ENCODE results near the gene SPOCD1.
"Not testable (repeated sequence)": the region's sequence is repeated elsewhere in the genome, so short reads cannot be mapped to it uniquely, and the experiment has no call there.

Gene SPOCD1

DNA sequence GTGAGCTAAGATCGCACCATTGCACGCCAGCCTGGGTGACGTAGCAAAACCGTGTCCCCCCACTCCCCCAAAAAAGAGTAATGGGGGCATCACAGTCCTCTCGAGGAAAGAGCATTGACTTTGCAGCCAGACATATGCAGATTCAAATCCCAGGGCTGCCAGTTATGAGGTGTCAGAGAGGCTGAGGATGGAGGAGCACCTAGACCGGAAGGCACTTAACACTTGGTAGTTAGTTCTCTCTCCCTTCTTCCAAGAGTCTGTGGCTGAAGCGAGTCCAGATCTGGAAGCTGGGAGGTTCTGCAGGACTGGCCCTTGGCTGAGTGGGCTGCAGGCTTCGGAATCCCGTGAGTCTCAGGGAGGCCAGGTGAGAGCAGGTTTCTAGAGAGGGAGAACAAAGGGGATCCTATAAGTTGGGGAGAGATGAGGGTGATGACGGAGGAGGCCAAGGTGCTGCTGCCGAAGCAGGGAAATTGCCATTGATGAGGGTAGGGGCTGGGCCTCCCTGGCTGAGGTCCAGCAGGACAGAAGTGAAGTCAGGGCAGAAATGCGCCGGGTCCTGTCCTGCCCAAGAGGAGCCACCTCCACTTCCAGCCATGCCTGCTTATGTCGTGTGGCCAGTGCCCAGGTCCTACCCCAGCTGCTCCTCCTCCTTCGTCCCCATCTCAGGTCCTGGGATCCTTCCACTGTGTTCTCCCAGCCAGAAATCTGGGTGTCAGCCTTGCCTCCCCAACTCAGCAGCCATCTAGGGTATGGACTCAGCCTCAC lies 13.3 kb upstream of the SPOCD1 start:
- DNase-seq (ENCODE audit: low read depth) = no peak

DNA sequence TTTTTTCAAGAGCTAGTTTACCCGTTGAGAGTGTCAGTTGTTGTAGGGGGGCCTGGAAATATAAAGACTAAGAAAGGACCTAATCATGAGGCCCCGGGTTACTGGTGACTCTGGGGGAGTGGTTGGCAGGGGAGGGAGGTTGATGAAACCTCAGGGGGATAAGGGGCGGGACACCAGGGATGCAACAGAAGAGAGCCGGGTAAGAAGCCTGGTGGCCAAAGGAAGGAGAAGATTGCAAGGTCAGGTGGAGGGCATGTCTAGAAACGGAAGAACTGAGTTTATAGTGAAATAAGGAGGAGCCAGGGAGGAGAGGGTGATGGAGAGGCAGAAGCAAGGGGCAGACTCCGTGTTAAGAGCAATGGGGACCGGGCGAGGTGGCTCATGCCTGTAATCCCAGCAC lies 12.5 kb upstream of the SPOCD1 start:
- no peak for DNase-seq (ENCODE audit: low read depth)

DNA sequence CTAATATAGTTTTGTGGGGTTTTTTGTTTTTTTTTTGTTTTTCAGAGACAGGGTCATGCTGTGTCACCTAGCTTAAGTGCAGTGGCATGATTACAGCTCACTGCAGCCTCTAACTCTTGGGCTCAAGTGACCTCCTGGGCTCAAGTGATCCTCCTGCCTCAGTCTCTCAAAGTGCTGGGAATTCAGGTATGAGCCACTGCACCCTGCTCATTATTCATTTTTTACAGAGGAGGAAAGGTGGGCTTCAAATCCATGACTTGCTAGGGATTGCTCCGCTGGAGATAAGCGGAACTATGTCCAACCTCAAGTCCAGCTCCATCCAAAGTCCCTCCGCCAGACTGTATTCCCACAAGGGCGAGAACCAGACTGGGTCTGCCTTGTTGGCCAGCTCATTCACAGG lies 8.0 kb upstream of the SPOCD1 start:
- no peak for DNase-seq (ENCODE audit: low read depth)

DNA sequence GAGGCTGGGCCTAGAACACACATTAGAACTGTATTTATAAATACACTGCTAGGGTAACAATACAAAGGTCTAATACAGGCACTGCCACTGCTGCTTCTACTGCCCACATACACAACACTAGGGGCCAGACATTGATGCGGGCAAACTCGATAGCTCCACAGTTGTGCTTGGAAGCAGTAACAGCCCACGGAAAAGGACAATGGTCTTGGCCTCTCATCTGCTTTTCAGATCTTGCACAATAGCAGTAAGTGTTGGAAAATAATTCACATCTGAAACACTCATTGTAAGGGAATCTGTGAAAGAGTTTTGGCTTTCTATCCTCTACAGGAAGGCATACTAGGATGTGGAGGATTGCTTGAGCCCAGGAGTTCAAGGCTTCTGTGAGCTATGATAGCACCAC lies 6.9 kb upstream of the SPOCD1 start:
- DNase-seq (ENCODE audit: low read depth) = peak; percentile 70

DNA sequence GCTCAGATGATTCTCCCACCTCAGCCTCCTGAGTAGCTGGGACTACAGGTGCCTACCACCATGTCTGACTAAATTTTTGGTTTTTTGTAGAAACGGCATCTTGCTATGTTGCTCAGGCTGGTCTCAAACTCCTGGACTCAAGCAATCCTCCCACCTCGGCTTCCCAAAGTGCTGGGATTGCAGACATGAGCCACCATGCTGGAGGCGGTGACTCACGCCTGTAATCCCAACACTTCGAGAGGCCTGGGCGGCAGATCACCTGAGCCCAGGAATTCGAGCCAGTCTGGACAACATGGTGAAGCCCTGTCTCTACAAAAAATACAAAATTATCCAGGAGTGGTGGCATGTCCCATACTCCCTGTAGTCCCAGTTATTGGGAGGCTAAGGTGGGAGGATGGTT lies 4.4 kb upstream of the SPOCD1 start:
- not testable (repeated sequence) for DNase-seq (ENCODE audit: low read depth)

DNA sequence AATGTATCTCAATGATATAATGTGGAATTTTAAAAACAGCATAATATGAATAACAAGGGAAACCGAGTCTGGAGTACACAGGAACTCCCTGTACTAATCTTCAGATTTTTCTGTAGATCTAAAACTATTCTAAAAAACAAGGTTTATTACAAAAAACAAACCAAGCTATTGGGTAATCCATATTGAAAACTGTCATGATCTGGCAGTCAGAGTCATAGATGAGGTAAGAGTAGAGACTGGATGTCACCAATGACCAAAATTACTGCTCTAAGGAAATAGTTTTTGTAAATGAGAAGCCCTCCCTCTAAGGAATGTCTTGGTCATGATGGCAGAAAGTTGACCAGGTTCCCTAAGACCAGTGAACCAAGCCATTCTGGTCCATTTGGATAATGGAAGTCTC lies 2.4 kb upstream of the SPOCD1 start:
- no peak for DNase-seq (ENCODE audit: low read depth)

DNA sequence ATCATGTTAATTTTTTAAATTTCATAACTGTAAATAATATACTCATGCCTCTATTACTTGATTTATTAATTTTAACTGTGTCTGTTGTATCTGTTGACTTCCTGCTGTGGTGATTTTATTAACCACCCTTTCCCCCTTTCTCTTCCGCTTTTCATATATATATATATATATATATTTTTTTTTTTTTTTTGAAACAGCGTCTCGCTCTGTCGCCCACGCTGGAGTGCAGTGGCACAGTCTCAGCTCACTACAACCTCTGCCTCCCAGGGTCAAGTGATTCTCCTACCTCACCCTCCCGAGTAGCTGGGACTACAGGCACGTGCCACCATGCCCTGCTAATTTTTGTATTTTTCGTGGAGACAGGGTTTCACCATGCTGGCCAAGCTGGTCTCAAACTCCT lies 1.1 kb upstream of the SPOCD1 start:
- not testable (repeated sequence) for DNase-seq (ENCODE audit: low read depth)

DNA sequence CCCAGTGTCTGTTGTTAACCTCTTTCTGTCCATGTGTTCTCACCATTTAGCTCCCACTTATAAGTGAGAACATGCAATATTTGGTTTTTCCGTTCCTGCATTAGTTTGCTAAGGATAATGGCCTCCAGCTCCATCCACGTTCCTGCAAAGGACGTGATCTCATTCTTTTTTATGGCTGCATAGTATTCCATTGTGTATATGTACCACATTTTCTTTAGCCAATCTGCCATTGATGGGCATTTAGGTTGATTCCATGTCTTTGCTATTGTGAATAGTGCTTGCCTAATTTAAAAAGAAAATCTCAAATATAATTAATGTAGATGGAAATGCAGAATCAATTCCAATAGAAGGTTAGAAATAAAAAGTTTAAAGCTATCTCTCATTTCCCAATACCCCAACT lies 679 bp upstream of the SPOCD1 start:
- DNase-seq (ENCODE audit: low read depth) = not testable (repeated sequence)

DNA sequence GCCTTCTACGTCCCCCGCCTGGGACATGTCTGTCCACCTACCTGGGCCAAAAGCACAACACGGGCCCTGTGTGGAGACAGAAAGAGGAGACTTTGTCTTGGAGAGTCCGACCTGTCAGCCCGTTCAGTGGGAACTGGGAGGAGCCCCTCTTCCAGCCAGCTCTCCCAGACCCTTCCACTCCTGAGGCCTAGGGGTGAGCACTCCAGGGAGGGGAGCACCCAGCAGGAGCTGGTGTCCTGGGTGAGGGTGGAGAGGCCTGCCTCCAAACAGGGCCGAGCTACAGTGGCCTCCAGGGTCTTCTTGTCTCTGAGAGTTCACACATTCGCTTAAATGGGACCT lies 546 bp downstream of the SPOCD1 start:
- DNase-seq (ENCODE audit: low read depth) = no peak

DNA sequence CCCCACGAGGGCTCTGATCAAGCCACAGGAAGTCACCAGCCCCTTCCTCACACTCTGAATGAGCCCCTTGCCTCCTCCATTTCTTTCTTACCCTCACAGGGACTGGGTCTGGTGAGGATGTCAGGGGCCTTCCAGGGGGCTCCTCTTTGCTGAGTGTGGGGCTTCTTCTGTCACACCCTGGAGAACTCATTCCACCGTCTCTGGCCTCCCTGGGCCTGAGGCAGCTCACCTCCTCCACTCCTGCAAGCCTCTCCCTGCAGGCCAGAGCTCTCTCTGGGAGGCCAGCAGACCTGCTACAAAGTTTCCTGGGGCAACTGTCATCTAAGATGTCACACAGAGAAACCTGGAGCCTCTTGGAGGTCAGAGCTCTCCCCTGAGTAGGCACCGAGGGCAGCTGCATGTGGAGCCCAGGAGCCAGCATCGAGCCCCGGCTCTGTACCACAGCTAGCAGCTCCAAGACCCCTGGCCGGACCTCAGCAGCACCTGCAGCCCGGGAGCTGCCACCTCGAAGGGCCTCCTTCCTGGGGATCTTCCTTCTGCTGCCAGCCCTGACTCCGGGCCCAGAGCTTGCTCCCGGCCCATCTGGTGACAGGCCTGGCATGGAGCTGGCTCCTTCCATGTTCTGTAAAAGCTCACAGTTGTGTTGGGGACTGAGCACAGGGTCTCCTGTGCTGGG lies 1.1 kb downstream of the SPOCD1 start:
- DNase-seq (ENCODE audit: low read depth) = no peak

DNA sequence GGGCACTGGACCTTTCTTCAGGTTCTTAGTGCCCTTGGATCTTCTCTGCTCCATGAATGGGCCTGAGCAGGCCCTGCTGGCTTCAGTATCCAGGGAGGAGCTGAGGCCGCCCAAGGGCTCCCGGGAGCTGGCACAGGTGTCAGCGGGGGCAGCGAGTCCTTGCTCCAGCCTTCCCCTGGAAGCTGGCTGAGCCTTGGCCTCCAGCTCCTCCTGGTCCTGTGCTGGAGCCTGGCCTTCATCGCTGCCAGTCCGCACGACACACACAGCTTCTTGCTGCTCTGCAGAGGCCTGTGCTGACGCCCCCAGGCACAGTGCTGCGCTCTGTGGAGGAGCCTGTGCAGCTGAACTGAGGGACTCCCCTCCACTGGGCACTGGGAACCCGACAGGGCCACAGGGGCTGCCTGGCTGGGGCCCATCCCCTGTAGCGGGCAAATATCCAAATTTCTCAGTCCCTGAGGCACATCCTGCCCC lies 1.7 kb downstream of the SPOCD1 start:
- DNase-seq (ENCODE audit: low read depth) = no peak

DNA sequence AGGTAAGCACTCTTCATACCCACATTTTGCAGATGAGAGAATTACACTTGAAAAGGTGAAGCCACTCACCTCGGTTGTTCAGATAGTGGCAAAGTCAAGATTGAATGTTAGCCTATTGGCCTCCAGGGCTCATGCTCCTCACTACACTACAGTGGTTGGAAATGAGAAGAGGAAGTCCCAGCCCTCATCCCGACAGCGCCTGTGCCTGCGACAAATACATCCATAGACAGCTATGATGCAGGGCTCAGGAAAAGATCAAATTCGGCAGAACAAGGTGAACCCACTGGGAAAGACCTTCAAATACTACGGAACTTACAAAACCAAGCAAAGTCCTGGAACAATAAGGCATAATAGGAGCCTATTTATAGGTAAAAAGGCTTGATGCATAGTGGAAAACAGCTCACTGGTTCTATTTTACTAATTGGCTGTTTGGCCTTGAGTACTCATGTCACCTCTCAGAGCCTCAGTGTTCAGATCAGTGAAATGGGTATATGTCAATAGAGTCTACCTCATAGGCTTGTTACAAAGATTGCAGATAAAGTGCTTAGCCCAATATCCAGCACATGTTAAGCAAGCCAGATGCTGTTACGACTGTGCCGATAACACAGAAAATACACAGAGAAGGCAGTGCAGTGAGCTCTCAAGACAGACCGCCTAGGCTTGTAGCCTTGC lies 3.5 kb downstream of the SPOCD1 start:
- DNase-seq (ENCODE audit: low read depth) = no peak

DNA sequence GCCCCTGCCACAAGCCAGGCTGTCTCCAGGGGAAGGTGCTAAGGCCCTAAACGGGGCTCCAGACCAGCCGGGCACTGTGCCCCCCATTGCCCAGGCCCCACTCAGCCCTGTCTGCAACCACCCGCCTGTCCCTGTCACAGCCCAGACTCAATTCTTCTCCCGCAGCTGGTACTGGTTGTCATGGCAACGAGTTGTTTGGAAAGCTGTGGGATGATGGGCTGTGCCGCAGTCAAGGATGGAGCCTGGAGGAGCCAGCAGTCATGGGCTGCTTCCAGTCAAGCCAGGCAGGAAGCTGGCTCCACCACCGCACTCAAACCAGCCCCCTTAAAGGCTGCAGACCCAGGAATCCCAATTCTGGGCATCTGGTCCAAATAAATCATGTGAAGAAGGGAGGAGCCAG lies 4.2 kb downstream of the SPOCD1 start:
- DNase-seq (ENCODE audit: low read depth) = peak; percentile 54

DNA sequence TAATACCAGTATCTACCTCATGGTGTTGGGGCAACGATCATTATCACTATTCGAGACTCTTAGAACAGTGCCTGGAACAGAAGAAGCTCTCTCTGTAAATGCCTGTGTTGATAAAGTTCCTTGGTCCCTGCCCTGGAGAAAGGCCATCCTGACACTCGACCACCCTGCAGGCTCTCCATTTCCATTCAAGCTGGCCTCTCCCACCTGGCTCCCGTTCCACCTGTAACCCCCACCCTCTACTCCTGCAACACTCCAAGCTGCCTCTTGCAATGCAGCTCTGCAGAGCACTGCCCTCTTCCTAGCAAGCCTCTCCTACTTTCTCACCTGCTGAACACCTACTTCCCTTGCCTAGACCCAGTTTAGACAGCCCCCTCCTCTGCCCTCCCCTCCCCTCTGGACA lies 6.1 kb downstream of the SPOCD1 start:
- DNase-seq (ENCODE audit: low read depth) = no peak

DNA sequence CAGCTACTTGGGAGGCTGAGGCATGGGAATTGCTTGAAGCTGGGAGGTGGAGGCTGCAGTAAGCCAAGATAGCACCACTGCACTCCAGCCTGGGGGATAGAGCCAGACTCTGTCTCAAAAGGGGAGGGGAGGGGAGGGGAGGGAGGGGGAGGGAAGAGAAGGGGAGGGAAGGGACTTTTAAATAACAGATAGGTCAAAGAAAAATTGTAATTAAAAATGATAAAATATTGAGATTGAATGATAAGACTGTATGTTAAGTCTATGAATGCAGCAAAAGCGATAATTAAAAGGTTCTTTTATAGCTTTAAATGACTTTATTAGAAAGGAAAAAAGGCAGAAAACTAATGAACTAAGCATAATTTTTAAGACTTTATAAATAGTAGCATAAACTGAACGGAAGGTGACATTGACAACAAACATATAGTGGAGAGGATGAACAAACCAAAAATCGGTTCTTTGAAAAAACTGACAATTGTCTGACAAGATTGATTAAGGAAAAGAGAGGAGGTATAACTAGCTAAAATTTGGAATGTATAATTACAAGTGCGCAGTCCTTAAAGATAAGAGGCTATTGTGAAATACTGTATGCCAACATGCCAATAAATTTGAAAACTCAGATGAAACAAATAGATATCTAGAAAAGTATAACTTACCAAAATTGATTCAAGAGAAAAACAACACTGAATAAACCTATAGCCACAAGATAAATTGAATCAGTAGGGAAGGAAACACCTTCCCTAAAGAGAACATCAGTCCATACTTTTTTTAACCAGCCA lies 8.4 kb downstream of the SPOCD1 start:
- DNase-seq (ENCODE audit: low read depth) = no peak

DNA sequence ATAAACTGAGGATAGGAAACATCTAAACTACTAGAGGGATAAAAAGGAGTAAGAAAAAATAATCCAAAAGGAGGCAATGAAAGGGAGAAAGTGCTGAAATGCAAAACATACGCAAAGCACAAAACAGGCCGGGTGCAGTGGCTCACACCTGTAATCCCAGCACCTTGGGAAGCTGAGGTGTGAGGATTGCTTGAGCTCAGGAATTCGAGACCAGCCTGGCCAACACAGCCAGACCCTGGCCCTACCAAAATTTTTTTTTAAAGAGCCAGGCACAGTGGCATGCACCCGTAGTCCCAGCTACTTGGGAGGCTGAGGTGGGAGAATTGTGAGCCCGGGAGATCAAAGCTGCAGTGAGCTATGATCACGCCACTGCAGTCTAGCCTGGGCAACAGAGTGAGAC lies 10.5 kb downstream of the SPOCD1 start:
- DNase-seq (ENCODE audit: low read depth) = no peak

DNA sequence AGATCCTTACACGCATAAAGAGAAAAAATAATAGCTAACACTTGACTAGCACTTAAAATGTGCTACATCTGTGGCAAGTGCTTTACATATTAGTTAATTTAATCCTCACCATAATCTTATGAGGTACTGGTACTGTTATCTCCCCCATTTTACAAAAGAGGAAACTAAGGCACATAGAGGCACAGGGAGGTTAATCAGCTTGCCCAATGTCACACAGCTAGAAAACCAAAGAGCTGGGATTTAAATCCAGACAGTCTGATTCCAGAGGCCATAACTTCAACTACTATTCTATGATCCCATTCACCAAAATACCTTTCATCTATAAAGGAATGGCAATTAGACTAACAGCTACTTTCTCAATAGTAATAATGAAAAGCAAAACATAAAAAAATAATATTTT lies 11.7 kb downstream of the SPOCD1 start:
- no peak for DNase-seq (ENCODE audit: low read depth)

DNA sequence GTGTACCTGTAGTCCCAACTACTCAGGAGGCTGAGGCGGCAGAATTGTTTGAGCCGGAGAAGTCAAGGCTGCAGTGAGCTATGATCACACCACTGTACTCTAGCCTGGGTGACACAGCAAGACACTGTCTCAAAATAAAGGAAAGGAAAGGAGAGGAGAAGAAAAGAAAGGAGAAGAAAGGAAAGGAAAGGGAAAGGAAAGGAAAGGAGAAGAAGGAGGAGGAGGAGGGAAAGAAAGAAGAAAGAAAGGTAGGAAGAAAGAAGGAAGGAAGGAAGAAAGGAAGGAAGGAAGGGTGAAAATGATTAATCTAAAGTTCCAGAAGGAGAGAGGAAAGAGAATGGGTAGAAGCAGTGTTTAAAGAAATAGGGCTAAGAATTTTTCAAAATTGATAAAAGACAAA lies 12.2 kb downstream of the SPOCD1 start:
- DNase-seq (ENCODE audit: low read depth) = no peak

DNA sequence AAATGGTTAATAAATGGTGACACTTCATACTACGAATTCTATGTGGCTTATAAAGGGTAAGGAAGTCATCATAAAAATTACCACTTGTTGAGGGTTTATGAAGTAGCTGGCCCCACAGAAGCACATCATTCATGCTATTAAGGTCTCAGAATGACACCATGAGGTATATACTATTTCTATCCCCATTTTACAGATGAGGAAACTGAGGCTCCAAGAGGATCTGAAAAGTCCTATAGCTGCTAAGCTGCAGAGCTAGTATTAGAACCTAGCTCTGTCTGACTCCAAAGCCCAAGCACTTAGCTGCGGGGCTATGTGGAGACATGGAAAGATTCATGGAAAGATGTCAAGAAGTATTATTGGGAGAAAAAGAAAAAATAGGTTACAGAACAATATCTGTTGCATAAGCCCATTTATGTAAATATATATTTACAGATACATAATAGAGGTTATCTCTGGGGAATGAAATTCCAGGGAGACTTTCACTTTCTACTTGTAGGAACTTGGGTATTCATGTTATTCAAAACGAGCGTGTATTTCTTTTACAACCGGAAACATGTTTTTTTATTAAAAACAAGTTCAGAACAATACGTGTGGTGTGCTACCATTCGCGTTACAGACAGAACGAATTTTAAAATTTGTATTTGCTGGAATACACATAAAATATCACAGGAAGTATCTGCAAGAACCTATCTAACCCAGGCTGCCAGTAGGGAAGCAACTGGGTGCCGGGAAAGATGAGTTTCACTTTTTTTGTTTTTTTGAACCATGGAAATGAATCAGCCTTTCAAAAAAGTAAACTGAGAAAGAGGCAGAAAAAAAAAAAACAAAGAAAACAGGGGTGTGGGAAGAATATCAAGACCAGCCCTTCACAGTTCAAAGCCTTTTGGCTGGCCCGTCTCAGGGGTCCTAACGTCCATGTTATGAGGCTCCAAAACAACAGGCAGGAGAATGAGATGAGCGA lies 13.4 kb downstream of the SPOCD1 start:
- peak; percentile 32 for DNase-seq (ENCODE audit: low read depth)

DNA sequence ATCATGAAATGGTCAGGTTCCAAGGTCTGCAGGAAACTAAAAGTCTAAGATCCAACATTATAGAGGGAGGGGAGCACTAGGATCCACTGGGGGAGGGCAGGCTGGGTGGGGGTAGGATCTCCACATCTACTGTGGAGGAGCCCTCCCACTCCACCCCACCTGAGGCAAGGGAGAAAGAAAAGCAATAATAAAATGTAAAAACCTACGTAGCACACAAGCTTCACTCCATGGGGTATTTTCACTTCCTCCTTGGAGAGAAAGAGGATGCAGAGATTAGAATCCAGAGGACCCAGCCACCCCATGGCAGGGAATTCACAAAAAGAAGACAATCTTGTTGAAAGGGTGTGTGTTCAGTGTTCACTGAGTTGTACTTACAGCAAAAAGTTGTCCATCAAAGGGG lies 14.4 kb downstream of the SPOCD1 start:
- no peak for DNase-seq (ENCODE audit: low read depth)

DNA sequence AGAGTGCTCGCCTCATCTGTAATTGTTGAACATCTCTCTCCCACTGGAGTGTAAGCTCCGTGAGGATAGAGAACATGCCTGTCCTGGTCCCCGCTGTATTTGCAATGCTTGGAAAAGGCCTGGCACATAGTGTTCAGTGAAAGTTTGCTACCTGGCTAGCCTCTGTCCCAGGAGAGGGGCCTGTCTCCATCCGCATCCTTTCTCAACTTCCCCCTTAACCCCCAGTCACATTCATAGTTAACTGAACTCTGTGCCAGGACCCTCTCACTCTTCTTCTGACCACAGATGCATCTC lies 15.2 kb downstream of the SPOCD1 start:
- no peak for DNase-seq (ENCODE audit: low read depth)
